Neural cell (in vitro differentiated cells): Measurements from ENCODE around the gene CACNA1C. TPM values are rescaled to one million over a fixed set of nuclear protein-coding genes. Genes with fewer than 3 reads are reported as not detected.

ENCODE experiments used
- H2AFZ ChIP-seq: fragments of 200-600, 300-800 bp; sonication (generic), shearing (Covaris generic); 2 replicates; pipeline ENCODE4 v1.6.0; 2014; ENCODE audit warnings: low read depth, mild to moderate bottlenecking, antibody characterized with exemption, low read length, moderate library complexity
- H3F3A ChIP-seq: fragments of 200-600 bp; shearing (Covaris generic); 2 replicates; pipeline ENCODE4 v1.6.1; 2016; ENCODE audit warnings: mild to moderate bottlenecking, moderate library complexity, mixed read lengths, antibody characterized with exemption, low read length; ENCODE audit not compliant: insufficient read depth, poor library complexity, severe bottlenecking
- H3K27ac ChIP-seq: fragments of 200-600, 300-800 bp; sonication (generic), shearing (Covaris generic); 2 replicates; pipeline ENCODE4 v1.5.1; 2014; ENCODE audit warnings: mild to moderate bottlenecking, low read length, moderate library complexity
- H3K27me3 ChIP-seq: fragments of 300-800, 200-600 bp; sonication (generic), shearing (Covaris generic); 2 replicates; pipeline ENCODE4 v1.6.0; 2014; ENCODE audit warnings: mild to moderate bottlenecking, low read depth, low read length, moderate library complexity; ENCODE audit not compliant: insufficient read depth
- H3K36me3 ChIP-seq: fragments of 300-800, 200-600 bp; sonication (generic), shearing (Covaris generic); 2 replicates; pipeline ENCODE4 v1.5.1; 2014; ENCODE audit warnings: mild to moderate bottlenecking, antibody characterized with exemption, low read length, moderate library complexity; ENCODE audit not compliant: insufficient read depth
- H3K4me2 ChIP-seq: fragments of 300-800, 200-600 bp; sonication (generic), shearing (Covaris generic); 2 replicates; pipeline ENCODE4 v1.6.0; 2014; ENCODE audit warnings: mild to moderate bottlenecking, low read length
- H3K4me3 ChIP-seq: fragments of 300-800, 200-600 bp; sonication (generic), shearing (Covaris generic); 2 replicates; pipeline ENCODE4 v1.5.1; 2014; ENCODE audit warnings: mild to moderate bottlenecking, low read length, moderate library complexity
- H3K79me2 ChIP-seq: fragments of 200-600 bp; shearing (Covaris generic); replicated peaks from 2 replicates; pipeline ENCODE4 v1.6.0; 2014; ENCODE audit warnings: mild to moderate bottlenecking, low read length, moderate library complexity; ENCODE audit not compliant: insufficient read depth
- H3K9ac ChIP-seq: fragments of 300-800, 200-600 bp; sonication (generic), shearing (Covaris generic); 2 replicates; pipeline ENCODE4 v1.6.1; 2016; ENCODE audit warnings: mild to moderate bottlenecking, low read length, mixed read lengths
- H3K9me2 ChIP-seq: fragments of 200-600 bp; shearing (Covaris generic); 2 replicates; pipeline ENCODE4 v1.6.1; 2016; ENCODE audit warnings: mild to moderate bottlenecking, low read length, mixed read lengths; ENCODE audit not compliant: insufficient read depth
- H3K9me3 ChIP-seq: fragments of 200-600, 300-800 bp; sonication (generic), shearing (Covaris generic); 2 replicates; pipeline ENCODE4 v1.6.1; 2016; ENCODE audit warnings: mild to moderate bottlenecking, mixed run types, low read length, moderate library complexity, mixed read lengths
- H4K20me1 ChIP-seq: fragments of 200-600 bp; shearing (Covaris generic); 2 replicates; pipeline ENCODE4 v1.6.1; 2016; ENCODE audit warnings: mild to moderate bottlenecking, mixed run types; ENCODE audit not compliant: insufficient read depth
- EP300 ChIP-seq: fragments of 450-650 bp; conservative IDR thresholded peaks from 2 replicates; pipeline ENCODE4 v1.6.1; 2014; ENCODE audit warnings: antibody characterized with exemption, mild to moderate bottlenecking, moderate library complexity; ENCODE audit not compliant: poor library complexity, severe bottlenecking
- EZH2 ChIP-seq: fragments of 200-600, 300-800 bp; shearing (Covaris generic), sonication (generic); IDR thresholded peaks from 2 replicates; pipeline ENCODE4 v1.6.1; 2014; ENCODE audit warnings: antibody characterized with exemption, low read length, borderline replicate concordance, mild to moderate bottlenecking; ENCODE audit not compliant: insufficient read depth, poor library complexity, severe bottlenecking
- MXI1 ChIP-seq: fragments of 450-650 bp; conservative IDR thresholded peaks from 2 replicates; pipeline ENCODE4 v1.6.1; 2014; ENCODE audit warnings: antibody characterized with exemption, mild to moderate bottlenecking; ENCODE audit not compliant: poor library complexity, severe bottlenecking
- POLR2AphosphoS5 ChIP-seq: IDR thresholded peaks from 2 replicates; pipeline ENCODE4 v1.6.1; 2012
- RAD21 ChIP-seq: fragments of 450-650 bp; conservative IDR thresholded peaks from 2 replicates; pipeline ENCODE4 v1.6.1; 2014; ENCODE audit warnings: antibody characterized with exemption, mild to moderate bottlenecking, moderate library complexity
- SMC3 ChIP-seq: fragments of 450-650 bp; conservative IDR thresholded peaks from 2 replicates; pipeline ENCODE4 v1.6.1; 2014; ENCODE audit warnings: antibody characterized with exemption, mild to moderate bottlenecking, moderate library complexity; ENCODE audit not compliant: poor library complexity
- TAF1 ChIP-seq: IDR thresholded peaks from 2 replicates; pipeline ENCODE4 v1.6.1; 2012; ENCODE audit warnings: low read depth
- polyA plus RNA-seq: library from polyadenylated mRNA; depleted of rRNA; stranded (reverse); fragments of >200 nt; gene quantifications from 2 replicates; pipeline ENCODE4 v1.2.3, GENCODE V29; 2014
- TF ChIP-seq, protein P1 (sequence below): fragments of 450-650 bp; IDR thresholded peaks from 2 replicates; pipeline ENCODE4 v1.5.1; 2014; ENCODE audit warnings: antibody characterized with exemption, mild to moderate bottlenecking, moderate library complexity; ENCODE audit not compliant: poor library complexity, severe bottlenecking
- TF ChIP-seq, protein P2 (sequence below): IDR thresholded peaks from 2 replicates; pipeline ENCODE4 v1.6.1; 2012; ENCODE audit warnings: borderline replicate concordance

Gene CACNA1C
- polyA plus RNA-seq, 1 donor from 2014 or later: 9.7 TPM

DNA sequence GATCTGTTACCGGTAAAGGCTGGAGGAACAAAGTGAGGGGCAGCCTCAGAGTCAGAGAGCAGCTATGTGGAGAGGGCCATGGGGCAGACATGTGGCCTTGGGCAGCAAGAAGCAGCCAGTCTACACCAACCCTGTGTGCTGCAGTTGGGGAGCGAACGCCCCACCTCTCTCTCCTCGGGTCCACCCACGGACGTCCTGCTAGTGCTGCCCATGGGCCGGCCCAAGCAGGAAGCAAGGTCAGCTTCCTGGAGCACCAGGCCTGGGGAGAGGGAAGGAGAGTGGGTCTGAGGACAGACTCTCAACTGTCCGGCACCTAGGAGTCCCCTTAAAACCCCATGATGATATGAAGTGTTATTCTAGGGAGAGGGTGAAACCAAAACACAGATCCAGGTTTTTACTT is 487.2 kb downstream of the CACNA1C start:
- H3K79me2 ChIP-seq: no peaks in the 10 kb centered on the region
- H3F3A ChIP-seq: no peaks in the 10 kb centered on the region
- H2AFZ ChIP-seq: no peak overlapping the region
- H3K4me2 ChIP-seq: no peak overlapping the region
- H3K4me3 ChIP-seq: no peak overlapping the region
- H3K36me3 ChIP-seq: no peaks in the 10 kb centered on the region
- H3K9me3 ChIP-seq: no peaks in the 10 kb centered on the region
- no peak overlapping the region for H3K27ac ChIP-seq
- TF ChIP-seq EP300 (no peak), RAD21 (no peak), MXI1 (no peak), SMC3 (no peak), EZH2 (no peak), POLR2AphosphoS5 (no peak), TAF1 (no peak)
- TF ChIP-seq, protein P1, sequence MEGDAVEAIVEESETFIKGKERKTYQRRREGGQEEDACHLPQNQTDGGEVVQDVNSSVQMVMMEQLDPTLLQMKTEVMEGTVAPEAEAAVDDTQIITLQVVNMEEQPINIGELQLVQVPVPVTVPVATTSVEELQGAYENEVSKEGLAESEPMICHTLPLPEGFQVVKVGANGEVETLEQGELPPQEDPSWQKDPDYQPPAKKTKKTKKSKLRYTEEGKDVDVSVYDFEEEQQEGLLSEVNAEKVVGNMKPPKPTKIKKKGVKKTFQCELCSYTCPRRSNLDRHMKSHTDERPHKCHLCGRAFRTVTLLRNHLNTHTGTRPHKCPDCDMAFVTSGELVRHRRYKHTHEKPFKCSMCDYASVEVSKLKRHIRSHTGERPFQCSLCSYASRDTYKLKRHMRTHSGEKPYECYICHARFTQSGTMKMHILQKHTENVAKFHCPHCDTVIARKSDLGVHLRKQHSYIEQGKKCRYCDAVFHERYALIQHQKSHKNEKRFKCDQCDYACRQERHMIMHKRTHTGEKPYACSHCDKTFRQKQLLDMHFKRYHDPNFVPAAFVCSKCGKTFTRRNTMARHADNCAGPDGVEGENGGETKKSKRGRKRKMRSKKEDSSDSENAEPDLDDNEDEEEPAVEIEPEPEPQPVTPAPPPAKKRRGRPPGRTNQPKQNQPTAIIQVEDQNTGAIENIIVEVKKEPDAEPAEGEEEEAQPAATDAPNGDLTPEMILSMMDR: no peak
- TF ChIP-seq, protein P2, sequence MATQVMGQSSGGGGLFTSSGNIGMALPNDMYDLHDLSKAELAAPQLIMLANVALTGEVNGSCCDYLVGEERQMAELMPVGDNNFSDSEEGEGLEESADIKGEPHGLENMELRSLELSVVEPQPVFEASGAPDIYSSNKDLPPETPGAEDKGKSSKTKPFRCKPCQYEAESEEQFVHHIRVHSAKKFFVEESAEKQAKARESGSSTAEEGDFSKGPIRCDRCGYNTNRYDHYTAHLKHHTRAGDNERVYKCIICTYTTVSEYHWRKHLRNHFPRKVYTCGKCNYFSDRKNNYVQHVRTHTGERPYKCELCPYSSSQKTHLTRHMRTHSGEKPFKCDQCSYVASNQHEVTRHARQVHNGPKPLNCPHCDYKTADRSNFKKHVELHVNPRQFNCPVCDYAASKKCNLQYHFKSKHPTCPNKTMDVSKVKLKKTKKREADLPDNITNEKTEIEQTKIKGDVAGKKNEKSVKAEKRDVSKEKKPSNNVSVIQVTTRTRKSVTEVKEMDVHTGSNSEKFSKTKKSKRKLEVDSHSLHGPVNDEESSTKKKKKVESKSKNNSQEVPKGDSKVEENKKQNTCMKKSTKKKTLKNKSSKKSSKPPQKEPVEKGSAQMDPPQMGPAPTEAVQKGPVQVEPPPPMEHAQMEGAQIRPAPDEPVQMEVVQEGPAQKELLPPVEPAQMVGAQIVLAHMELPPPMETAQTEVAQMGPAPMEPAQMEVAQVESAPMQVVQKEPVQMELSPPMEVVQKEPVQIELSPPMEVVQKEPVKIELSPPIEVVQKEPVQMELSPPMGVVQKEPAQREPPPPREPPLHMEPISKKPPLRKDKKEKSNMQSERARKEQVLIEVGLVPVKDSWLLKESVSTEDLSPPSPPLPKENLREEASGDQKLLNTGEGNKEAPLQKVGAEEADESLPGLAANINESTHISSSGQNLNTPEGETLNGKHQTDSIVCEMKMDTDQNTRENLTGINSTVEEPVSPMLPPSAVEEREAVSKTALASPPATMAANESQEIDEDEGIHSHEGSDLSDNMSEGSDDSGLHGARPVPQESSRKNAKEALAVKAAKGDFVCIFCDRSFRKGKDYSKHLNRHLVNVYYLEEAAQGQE: no peak
- H3K27me3 ChIP-seq: no peaks in the 10 kb centered on the region
- no peak overlapping the region for H3K9ac ChIP-seq
- H3K9me2 ChIP-seq: no peaks in the 10 kb centered on the region
- no peaks in the 10 kb centered on the region for H4K20me1 ChIP-seq

DNA sequence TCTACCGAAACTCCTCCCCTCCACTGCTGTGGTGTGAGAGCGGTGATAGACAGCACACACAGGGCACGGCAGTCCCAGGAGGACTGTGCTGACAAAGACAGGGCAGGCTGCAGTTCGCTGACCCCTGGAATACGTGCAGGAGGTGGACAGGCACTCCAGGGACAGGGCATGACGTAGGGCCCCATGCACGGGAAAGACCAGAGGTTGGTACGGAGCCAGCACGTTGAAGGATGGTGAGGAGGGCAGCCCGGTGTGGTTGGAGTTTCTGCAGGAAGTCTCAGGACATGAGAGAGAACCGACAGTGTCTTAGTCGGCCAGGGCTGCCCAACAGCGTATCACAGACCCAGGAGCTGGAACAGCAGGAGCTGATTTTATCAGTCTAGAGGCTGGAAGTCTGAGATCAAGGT is 487.8 kb downstream of the CACNA1C start:
- Histone ChIP-seq H2AFZ (no peak overlapping the region), H4K20me1 (no peaks in the 10 kb centered on the region), H3K9me3 (no peaks in the 10 kb centered on the region), H3K4me2 (no peak overlapping the region), H3K9me2 (no peaks in the 10 kb centered on the region), H3K27ac (no peak overlapping the region), H3K9ac (no peak overlapping the region), H3K79me2 (no peaks in the 10 kb centered on the region), H3K27me3 (no peaks in the 10 kb centered on the region), H3K36me3 (no peaks in the 10 kb centered on the region), H3K4me3 (no peak overlapping the region), H3F3A (no peaks in the 10 kb centered on the region)
- TF ChIP-seq POLR2AphosphoS5 (no peak), MXI1 (no peak), TAF1 (no peak), RAD21 (no peak), SMC3 (no peak), EP300 (no peak), EZH2 (no peak)
- TF ChIP-seq, protein P1: no peak
- TF ChIP-seq, protein P2: no peak
